Measurements from ENCODE around the gene PTTG1IP.

Gene PTTG1IP

DNA sequence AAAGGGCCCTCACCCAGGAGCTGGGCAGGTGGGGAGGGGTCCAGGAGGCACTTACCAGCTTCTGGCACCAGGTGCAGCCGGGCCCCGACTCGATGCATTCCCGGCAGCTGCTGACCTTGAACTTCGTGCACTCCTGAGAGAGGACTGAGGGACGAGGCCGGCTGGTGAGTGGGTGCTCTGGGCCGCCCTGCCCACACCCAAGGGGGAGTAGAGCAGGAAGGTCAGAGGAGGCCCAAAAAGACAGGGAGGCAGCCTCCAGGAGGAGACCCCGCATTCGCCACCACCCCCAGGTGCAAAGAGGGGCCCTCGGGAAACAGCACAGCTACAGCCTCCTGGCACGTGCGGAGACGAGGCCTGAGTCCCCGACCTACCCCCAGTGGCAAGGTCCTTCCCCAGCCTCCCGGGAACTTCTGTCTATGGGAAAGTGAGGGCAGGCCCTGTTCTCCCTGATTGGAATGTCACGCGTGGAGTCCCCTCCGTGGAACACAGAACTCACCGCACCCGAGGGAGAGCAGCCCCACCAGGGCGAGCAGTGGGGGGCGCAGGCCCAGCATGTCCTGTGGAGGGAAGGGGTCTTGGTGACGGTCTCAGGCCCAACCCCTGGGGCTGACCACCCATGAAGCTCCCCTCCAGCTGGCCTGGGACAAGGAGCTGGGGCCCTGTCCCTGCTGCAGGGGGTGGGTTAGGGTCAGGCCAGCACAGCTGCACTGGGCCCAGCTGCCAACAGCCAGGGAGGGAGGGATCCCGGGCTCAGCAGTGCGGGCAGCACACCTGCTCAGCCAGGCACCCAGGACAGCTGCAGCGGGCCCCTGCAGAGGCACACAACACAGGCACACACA is 37.0 kb upstream of the PTTG1IP start:
- no peak for DNase-seq (ENCODE audit: low read depth in 1 of 2, low spot score in 1 of 2)

DNA sequence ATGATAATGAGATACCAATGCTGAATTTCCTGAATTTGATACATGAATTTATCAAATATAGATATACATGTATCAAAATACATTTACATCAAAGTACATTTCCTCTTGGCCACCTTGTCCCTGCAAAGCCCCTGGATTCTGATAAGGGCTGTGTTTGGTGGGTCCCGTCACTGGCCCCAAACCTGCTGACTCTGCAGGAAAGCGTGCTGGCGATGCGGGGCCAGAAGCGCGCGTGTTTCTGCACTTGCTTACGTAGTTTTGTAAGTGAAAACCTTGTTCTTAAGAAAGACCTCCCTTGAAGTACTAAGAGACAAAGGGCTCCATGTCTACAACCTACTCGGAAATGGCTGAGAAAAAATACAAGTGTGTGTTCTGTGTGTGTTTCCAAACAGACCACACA is 36.2 kb upstream of the PTTG1IP start:
- DNase-seq (ENCODE audit: low read depth in 1 of 2, low spot score in 1 of 2): no peak

DNA sequence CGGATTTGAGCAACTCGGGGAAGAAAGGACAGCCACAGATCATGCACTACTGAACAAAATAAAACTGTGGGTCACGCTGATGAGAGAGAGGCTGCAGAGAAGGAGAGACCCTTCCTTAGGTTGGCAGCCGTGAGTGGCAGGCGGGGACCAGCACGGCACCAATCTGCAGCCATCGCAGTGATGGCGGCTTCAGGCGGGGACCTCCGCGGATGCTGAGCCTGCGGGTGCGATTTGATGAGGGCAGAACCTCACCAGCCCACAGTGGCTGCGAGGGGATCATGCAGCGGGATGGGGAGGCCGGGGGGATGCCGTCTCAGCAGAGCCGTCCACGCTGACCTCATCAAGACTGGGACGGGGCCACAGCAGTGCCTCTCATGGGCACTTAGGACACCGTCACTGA is 35.4 kb upstream of the PTTG1IP start:
- no peak for DNase-seq (ENCODE audit: low read depth in 1 of 2, low spot score in 1 of 2)

DNA sequence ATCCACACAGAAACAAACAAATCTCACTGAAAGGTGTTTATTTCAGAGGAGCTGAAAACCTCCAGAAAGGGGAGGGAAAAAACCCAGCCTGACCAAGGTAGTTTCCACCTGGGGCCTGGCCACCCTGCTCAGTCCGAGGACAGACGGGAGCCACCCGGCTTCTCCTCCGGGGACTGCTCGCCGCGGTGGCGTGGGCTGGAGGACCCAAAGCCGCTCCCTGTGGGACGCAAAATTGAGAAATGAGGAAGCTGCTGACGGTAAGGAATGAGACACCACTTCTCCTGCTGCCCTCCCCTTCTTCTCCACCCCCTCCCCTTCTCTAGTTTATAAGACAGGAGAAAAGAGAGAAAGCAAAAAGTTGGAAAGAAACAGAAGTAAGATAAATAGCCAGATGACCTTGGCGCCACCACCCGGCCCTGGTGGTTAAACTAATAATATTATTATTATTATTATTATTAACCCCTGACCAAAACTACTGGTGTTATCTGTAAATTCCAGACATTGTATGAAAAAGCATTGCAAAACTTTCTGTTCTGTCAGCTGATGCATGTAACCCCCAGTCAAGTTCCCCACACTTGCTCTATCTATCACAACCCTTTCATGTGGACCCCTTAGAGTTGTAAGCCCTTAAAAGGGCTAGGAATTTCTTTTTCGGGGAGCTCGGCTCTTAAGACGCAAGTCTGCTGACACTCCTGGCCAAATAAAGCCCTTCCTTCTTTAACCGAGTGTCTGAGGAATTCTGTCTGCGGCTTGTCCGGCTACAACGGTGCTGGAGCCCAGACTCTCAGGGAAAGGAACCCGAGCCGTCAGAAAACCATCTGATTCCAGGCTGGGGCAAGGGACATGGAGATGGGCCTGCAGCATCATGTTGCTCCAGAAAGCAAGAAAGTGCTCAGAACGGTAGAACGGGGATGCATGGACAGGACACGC is 34.7 kb upstream of the PTTG1IP start:
- DNase-seq (ENCODE audit: low read depth in 1 of 2, low spot score in 1 of 2): no peak

DNA sequence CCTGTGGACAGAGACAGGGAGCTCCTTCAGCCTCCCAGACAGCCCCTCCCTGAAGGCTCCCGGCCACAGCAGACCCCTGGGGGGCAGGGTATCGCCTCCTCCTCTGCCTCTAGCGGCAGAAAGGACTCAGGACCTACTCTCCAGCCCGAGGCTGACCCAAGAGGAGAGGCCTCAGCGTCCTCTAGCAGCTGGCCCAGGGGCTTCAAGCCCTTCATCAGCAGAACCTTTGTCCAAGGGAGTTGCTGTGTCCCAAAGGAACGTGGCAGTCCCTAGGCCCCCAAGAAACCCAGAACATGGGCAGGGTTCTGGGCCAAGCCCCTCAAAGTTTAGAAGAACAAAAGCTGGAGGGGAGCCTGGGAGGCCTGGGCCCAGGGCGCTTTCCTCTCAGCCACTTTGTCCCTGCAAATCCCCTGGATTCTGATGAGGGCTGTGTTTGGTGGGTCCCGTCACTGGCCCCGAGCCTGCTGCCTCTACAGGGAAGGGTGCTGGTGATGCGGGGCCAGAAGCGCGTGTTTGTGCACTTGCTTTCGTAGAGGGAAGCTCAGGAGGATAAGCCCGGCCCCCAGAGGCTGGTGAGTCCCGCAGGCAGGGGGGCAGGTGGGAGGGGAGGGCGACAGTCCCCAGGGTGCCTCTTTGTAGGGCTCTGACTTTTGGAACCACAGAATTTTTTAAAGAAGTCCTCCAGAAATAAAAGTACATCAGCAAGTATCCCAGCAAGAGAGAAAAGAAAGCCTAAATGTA is 33.9 kb upstream of the PTTG1IP start:
- DNase-seq (ENCODE audit: low read depth in 1 of 2, low spot score in 1 of 2): no peak

DNA sequence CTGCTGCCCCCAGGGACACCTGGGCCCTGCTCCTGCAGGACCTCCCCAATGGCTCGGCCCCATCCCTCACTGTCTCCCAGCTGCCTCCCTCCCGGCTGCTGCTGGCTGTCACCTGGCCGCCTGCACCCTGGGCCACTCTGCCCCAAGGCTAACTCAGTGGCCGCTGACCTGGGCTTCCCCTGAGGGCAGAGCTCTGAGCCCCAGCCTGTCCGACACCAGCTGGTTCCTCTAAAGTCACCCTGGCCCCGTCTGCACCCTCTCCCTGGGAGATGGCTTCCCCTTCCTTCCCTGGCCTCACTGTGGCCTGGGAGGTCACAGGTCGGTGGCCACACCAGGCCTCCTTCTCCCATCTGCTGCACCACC is 32.2 kb upstream of the PTTG1IP start:
- DNase-seq (ENCODE audit: low read depth in 1 of 2, low spot score in 1 of 2): no peak

DNA sequence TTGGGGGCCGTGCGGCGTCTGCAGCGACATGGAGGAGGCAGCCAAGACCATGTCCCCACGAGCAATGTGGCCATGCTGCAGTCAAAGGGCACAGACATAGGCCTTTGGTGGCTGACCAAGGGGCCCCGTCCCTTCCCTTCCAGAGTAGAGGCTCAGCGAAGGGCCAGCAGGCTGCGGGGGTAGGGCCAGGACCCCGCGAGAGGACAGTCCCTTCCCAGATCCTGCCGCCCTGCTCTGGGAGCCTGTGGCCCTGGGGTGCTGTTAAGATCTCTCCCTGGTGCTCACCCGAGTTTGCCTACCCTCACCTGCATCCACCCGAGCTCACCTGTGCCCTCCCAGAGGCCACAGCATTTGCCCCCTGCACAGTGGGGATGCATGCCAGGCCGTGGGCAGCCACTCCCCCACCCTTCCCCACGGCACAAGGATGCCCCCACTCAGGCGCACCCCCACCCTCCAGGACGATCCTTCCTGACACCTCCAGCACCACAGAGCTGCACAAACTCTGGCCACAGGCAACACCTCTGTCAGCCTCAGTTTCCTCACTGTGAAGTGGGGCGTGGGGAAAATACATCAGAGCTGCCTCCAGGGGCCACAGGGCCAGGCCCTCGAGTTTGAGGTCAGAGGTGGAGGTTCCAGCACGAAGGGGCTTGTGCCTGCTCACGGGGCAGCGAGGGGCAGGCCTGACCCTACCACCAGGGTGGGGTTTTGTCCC is 31.7 kb upstream of the PTTG1IP start:
- no peak for DNase-seq (ENCODE audit: low read depth in 1 of 2, low spot score in 1 of 2)

DNA sequence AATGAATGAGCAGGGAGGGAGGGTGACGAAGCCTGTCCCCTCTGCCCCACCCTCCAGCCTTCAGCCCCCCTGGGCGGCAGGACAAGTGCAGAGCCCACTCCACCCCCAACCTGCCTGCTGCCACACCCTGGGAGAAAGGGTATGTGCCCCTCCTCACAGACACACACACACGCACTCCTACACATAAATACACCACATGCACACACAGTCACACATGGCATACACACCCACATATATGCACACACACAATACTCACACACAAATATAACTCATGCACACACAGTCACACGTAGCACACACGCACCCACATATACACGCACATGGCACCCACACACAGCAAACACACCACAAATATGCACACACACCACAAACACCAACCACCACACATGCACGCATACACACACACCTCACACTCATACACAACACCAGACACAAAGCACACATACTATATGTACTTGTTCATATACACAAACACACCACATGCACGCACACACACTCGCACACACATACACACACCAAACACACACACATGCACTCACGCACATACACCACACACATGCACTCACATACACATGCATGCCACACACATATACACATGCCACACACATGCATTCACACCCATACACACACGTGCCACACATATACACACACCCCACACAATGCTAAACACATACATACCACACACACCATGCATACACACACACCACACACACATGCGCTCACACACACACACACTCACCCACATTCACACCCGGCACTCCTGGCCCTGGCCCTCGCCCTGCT is 30.8 kb upstream of the PTTG1IP start:
- DNase-seq (ENCODE audit: low read depth in 1 of 2, low spot score in 1 of 2): no peak

DNA sequence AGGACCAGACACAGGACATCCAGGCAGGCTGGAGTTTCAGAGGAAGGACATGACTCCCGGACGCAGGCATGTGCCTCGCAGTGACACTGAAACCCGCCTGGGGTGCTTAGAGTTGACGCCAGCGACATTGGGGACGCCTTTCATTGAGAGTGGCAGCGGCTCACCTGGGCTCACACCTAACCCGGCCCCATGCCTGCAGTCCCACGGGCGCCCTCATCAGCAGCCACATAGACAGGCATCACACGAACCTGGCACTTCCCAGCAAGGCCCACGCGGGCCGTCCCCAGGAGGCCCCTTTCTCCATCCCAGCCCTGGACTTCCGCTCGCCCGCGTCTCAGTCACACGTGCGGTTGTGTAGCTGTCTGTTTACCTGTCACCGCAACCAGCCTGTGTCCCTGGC is 30.2 kb upstream of the PTTG1IP start:
- no peak for DNase-seq (ENCODE audit: low read depth in 1 of 2, low spot score in 1 of 2)

DNA sequence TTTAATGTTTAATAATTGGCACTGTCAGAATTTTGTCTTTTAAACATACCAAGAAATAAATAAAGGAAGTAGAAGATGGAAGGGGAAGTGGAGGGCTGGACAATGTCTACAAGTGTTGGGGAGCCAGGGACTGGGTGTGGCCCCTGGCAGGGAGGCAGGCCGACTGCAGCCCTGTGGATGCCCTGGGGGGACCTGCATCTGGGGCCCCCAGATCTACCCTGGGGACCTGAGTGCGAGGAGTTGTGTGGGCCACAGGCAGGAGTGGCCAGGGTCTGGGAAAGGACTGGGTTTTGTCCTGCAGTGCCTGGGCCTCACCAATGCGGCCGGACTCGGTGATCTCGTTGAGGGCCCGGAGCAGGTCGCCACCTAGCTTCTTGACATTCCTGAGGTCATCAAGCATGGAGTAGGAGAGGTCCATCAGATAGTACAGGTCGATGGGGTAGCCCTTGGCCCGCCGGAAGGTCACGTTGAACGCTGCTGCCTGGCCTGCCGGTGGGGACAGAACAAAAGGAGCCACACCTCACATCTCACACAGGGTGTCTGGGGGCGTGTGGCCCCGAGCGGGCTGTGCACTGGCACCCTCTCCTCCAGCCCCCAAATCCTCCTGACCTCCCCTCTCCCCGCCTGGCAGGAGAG is 29.7 kb upstream of the PTTG1IP start:
- no peak for DNase-seq (ENCODE audit: low read depth in 1 of 2, low spot score in 1 of 2)

DNA sequence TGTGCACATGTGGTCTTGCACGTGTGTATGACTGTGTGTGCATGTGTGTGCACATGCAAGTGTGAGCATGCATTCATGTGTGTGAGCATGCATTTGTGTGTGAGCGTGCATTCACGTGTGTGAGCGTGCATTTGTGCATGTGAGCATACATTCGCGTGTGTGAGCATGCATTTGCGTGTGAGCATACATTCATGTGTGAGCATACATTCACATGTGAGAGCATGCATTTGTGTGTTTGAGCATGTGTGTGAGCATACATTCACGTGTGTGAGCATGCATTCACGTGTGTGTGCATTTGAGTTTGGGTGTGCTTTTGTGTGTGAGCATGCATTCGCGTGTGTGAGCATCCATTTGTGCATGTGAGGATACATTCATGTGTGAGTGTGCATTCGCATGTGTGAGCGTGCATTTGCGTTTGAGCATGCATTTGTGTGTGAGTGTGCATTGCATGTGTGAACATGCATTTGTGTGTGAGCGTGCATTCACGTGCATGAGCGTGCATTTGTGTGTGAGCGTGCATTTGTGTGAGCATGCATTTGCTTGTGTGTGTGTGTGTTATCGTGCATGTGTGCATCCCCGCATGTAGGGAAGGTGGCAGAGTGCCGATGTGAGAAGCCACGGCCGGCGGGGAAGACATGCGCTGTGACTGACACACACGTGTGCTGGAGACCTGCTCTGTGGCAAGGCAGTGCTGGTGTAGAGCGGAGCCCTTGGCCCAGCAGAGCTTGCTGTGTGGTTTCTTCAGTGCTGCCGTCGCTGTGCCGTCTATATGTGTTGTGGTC is 29.0 kb upstream of the PTTG1IP start:
- no peak for DNase-seq (ENCODE audit: low read depth in 1 of 2, low spot score in 1 of 2)

DNA sequence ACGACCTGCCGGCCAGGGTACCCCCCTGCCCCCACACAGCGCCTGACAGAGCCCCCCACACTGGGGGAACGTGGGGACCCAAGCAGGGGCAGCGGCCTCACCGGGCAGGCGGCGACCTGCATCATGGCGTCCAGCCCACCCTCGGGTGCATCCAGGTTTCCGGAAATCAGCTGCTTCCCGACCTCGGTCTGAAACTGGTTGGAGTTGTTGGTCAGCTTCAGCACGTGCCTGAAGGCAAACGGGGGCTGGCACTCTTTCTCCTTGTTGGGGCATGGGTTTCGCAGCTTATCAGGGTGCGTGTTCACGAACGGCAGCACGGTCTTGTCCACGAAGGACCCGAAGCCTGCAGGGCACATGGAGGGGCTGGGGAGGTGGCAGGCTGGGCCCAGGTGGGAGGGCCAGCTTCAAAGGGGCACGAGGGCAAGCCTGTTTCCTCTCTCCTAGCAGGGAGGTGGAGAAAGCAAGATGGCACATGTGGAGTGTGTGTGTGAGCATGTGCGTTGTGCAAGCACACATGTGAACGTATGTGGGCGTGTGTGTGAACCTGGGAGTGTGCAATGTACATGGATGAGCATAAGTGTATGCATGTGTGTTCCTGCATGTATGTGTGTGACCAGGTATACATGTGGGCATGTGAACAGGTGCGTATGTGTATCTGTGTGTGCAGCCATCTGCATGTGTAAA is 28.0 kb upstream of the PTTG1IP start:
- DNase-seq (ENCODE audit: low read depth in 1 of 2, low spot score in 1 of 2): no peak

DNA sequence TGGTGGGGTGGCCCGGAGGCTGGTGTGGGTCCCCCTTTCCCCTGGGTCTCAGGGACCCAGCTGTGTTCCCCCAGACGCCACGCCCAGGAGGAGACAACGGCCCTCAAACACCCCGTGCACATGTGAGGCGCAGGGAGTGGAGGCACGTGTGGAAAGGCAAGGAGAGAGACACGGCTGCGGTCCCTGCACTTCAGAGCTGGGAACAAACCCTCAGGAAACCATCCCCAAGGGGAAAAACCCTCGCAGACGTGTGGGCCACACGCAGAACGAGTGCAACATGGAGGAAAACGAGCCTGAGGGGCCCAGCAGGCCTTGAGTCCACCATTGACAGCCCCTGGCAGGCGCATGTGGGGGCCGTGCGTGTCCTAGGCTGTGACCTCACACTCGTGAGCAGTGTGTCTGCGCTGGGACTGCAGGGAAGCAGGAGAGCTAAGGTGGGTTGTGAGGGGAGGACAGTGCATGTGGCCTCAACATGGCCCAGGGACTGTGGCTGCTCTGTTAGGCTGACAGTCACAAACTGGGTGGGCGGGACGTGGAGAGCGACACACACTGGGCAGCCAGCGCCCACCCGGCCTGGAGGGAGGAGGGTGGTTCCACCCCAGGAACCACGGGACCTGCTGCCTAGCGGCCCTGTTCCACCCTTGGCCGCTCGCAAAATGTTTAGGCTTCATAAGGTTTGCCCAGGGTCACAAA is 27.2 kb upstream of the PTTG1IP start:
- DNase-seq (ENCODE audit: low read depth in 1 of 2, low spot score in 1 of 2): no peak

DNA sequence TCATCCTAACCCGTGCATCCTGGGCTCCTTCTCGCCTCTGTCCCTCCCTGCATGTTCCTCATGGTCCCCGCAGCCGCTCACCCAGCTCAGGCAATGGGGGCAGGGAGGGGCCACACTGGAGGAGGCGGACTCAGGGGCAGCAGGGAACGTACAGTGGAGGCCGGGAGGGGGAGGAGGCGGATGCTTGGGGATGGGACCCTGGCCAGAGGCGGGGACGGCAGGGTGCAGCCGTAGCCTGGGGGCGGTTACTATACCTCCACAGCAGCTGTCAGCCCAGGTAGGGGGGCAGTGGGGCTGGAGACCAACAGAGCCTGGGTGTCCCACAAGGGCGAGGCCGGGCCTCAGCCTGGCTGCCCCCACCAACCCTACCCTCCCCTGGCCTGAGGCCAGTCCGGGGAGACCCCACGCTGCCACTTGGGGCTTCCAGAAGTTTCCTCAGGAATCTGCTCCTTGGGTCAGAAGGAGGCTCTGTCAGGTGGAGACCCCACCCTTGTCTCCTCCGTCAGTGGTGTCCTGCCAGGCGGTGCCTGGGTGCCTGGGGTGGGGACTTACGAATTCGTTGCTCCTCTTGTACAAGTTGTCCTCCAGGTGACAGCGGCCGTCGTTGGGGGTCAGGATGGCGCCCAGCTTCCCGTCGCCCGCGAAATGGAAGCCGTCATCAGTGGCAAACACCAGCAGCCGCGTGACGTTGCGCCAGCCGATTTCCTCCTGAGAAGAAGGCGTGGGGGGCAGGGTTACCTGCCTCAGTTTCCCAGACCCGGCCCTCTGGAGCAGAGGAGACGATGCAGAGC is 26.5 kb upstream of the PTTG1IP start:
- DNase-seq (ENCODE audit: low read depth in 1 of 2, low spot score in 1 of 2): no peak

DNA sequence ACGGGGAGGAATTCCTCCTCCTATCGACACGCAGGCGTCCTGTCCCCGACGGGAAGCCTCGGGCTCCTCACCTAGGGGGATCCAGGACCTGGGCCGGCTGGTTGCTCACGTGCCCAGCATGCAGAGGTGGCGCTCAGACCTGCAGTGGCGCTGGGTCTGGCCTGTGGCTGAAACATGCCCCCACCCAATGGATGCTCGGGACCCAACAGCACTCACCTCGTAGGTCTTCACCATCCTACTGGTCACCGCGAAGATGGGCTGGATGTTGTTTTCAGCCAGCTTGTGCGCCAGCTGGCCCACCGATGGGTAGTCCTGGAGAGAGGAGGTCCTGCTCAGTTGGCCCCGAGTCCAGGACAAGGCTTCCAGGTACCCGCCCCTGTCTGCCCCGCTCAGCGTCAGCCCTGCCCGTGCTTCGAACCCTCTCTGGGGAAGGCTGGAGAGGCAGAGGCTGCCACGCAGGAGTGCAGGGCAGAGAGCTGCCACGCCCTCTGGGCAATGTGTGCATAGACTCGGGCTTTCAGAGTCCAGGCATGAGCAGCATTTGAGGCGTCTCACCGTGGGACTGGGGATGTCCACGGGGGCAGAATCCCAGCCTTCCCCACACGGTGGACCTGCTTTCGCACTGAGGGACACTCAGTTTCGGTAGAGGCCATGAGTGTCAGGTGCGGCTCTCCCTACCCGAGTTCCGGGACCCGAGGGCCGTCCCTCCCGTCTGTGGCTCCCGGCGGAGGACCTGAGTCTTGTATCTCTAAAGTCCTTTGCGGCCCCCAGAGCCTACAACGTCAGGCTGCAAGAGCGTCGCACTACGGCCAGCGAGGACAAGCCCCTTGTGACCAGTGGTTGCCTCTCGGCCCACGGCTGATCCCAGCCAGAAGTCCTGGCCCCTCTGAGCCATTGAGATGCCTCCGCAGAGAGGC is 25.6 kb upstream of the PTTG1IP start:
- DNase-seq (ENCODE audit: low read depth in 1 of 2, low spot score in 1 of 2): no peak

DNA sequence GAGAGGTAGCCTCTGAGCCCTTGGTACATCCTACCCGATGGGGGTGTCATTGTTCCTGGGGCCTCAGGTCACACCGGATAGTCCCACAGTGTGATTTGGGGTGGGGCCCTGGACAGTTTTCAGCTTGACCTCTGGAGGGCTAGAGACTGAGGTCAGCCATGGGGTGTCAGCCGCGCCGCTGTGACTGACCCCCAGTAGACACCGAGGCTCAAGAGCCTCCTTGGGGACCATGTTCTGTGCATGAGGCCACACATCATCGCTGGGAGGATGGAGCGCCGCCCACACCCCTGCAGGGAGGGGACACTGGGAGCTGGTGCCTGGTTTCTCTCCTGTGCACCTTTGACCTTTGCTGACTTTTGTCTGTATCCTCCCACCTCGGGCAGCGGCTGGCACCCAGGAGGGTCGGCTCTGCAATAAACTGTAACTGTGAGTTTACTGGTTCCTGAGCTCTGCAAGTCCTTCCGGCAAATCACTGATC is 24.6 kb upstream of the PTTG1IP start:
- DNase-seq (ENCODE audit: low read depth in 1 of 2, low spot score in 1 of 2): no peak
